Endodermal cell (in vitro differentiated cells): Measurements from ENCODE around the gene IL36B. TPM values are rescaled to one million over a fixed set of nuclear protein-coding genes. Genes with fewer than 3 reads are reported as not detected.

Experiments used
- DNase-seq: peaks from one replicate; pipeline ENCODE4 v3.0.0-alpha.2; 2017
- H3K27ac ChIP-seq: 2 replicates; pipeline ENCODE4 v1.5.1; 2013; ENCODE audit warnings: mild to moderate bottlenecking, low read depth, low read length, moderate library complexity
- H3K27me3 ChIP-seq: 2 replicates; pipeline ENCODE4 v1.6.1; 2013; ENCODE audit warnings: mild to moderate bottlenecking, low read length, moderate library complexity; ENCODE audit not compliant: insufficient read depth, control insufficient read depth, poor library complexity, severe bottlenecking
- H3K36me3 ChIP-seq: 2 replicates; pipeline ENCODE4 v1.7.0; 2013; ENCODE audit warnings: mild to moderate bottlenecking, low read length, moderate library complexity; ENCODE audit not compliant: control insufficient read depth, insufficient read depth
- H3K4me1 ChIP-seq: one replicate; pipeline ENCODE4 v1.7.0; 2013; ENCODE audit warnings: low read length; ENCODE audit not compliant: control insufficient read depth, insufficient read depth
- H3K4me3 ChIP-seq: 2 replicates; pipeline ENCODE4 v1.5.1; 2013; ENCODE audit warnings: mild to moderate bottlenecking, low read length, moderate library complexity
- H3K9ac ChIP-seq: 2 replicates; pipeline ENCODE4 v1.6.1; 2013; ENCODE audit warnings: mild to moderate bottlenecking, low read length, moderate library complexity; ENCODE audit not compliant: poor library complexity, severe bottlenecking; ENCODE audit errors: extremely low read depth
- H3K9me3 ChIP-seq: 2 replicates; pipeline ENCODE4 v1.6.1; 2013; ENCODE audit warnings: mild to moderate bottlenecking, low read length, moderate library complexity; ENCODE audit not compliant: control insufficient read depth
- H3K27ac Mint-ChIP-seq: 2 replicates; pipeline ENCODE4 v1.8.0; 2020; ENCODE audit warnings: mixed read lengths
- H3K27me3 Mint-ChIP-seq: 2 replicates; pipeline ENCODE4 v1.8.0; 2021; ENCODE audit warnings: mild to moderate bottlenecking, mixed read lengths; ENCODE audit not compliant: insufficient read depth
- H3K36me3 Mint-ChIP-seq: 2 replicates; pipeline ENCODE4 v1.8.0; 2020; ENCODE audit warnings: low read depth, mixed read lengths
- H3K4me1 Mint-ChIP-seq: 2 replicates; pipeline ENCODE4 v1.8.0; 2020; ENCODE audit warnings: mixed read lengths
- H3K4me3 Mint-ChIP-seq: 2 replicates; pipeline ENCODE4 v1.8.0; 2020; ENCODE audit warnings: mild to moderate bottlenecking, moderate library complexity, mixed read lengths
- H3K9me3 Mint-ChIP-seq: 2 replicates; pipeline ENCODE4 v1.8.0; 2020; ENCODE audit warnings: mild to moderate bottlenecking, mixed read lengths
- CTCF ChIP-seq: fragments of 200-600 bp; sonication (generic); conservative IDR thresholded peaks from 2 replicates; pipeline ENCODE4 v1.5.0; 2021; ENCODE audit warnings: antibody characterized with exemption, mild to moderate bottlenecking
- WGBS, 2 experiments: methylation state at CpG; one replicate each; pipeline versions ENCODE4 v1.1.5 to v1.1.7; 2013; ENCODE audit warnings: missing lambda C conversion rate in 2 of 2, mixed read lengths in 1 of 2; ENCODE audit not compliant: insufficient coverage in 1 of 2, insufficient read length in 1 of 2; 5-methylcytosine and 5-hydroxymethylcytosine counted together
- total RNA-seq, 2 donors: library from RNA; stranded (reverse); fragmentation: NEBNext Ultra II Directional in 1 of 2; extraction: Animal tissue kit (Norgen Biotek cat#: 25700) in 1 of 2; gene quantifications; 2 replicates in 1 of 2; 3 replicates in 1 of 2; pipeline ENCODE4 v1.2.1, GENCODE V29; 2021

Gene IL36B
- total RNA-seq, 2 donors from 2014 or later: not detected

DNA sequence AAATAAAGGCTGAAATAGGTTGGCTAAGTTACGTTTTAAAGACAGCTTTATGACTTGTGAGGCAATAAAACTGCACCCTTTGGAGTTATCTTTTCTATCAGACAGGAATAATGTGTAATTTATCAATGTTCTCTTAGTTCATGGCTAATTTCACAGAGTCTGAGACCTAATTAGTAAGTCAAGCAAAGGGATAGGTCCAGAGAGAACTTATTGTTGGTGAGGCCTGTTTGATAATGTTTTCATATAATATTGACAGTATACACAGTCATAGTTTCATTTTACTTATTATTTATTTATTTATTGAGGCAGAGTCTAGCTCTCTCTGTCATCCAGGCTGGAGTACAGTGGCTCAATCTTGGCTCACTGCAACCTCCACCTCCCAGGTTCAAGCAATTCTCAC, 4.5 kb upstream of the IL36B start:
- Mint-ChIP-seq H3K4me1 (no peaks in the 10 kb centered on the region), H3K4me3 (no peak overlapping the region), H3K27me3 (peaks cover 43% of the 10 kb centered on the region), H3K9me3 (peaks cover 32% of the 10 kb centered on the region), H3K36me3 (no peaks in the 10 kb centered on the region), H3K27ac (no peak overlapping the region)
- no peaks in the 10 kb centered on the region for H3K36me3 ChIP-seq
- H3K9me3 ChIP-seq: peaks cover 27% of the 10 kb centered on the region
- no peak for DNase-seq
- 88 to 89% methylated on average over 1 of the region's 1 CpG for WGBS, 2 experiments
- H3K4me1 ChIP-seq: no peaks in the 10 kb centered on the region
- H3K27me3 ChIP-seq: peaks cover 7% of the 10 kb centered on the region
- no peak overlapping the region for H3K4me3 ChIP-seq
- no peak for TF ChIP-seq CTCF
- H3K9ac ChIP-seq: no peak overlapping the region
- no peak overlapping the region for H3K27ac ChIP-seq

DNA sequence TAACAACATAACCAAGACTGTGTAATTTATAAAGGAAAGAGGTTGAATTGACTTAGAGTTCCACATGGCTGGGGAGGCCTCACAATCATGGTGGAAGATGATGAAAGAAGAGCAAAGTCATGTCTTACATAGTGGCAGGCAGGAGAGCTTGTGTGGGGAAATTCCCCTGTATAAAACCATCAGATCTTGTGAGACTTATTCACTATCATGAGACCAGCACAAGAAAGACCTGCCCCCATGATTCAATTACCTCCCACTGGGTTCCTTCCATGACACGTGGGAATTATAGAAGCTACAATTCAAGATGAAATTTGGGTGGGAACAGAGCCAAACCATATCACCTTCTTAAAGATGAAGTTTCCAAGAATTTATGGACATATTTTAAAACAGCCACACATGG, 3.9 kb upstream of the IL36B start:
- peaks cover 37% of the 10 kb centered on the region for H3K9me3 Mint-ChIP-seq
- WGBS, 2 experiments: 57 to 70% methylated on average over 1 of the region's 1 CpG
- no peak overlapping the region for H3K9ac ChIP-seq
- no peak overlapping the region for H3K27ac ChIP-seq
- peaks cover 27% of the 10 kb centered on the region for H3K9me3 ChIP-seq
- H3K4me1 ChIP-seq: no peaks in the 10 kb centered on the region
- DNase-seq: no peak
- no peaks in the 10 kb centered on the region for H3K4me1 Mint-ChIP-seq
- TF ChIP-seq CTCF: no peak
- no peak overlapping the region for H3K4me3 ChIP-seq
- H3K36me3 ChIP-seq: no peaks in the 10 kb centered on the region
- peaks cover 39% of the 10 kb centered on the region for H3K27me3 Mint-ChIP-seq
- H3K27me3 ChIP-seq: peaks cover 7% of the 10 kb centered on the region
- no peak overlapping the region for H3K4me3 Mint-ChIP-seq
- H3K27ac Mint-ChIP-seq: no peak overlapping the region
- no peaks in the 10 kb centered on the region for H3K36me3 Mint-ChIP-seq

- Mint-ChIP-seq H3K4me1 (no peaks in the 10 kb centered on the region), H3K27me3 (peaks cover 18% of the 10 kb centered on the region), H3K4me3 (no peak overlapping the region), H3K36me3 (no peaks in the 10 kb centered on the region), H3K27ac (no peak overlapping the region), H3K9me3 (peaks cover 52% of the 10 kb centered on the region)
- H3K4me3 ChIP-seq: no peak overlapping the region
- H3K4me1 ChIP-seq: no peaks in the 10 kb centered on the region
- no peak overlapping the region for H3K27ac ChIP-seq
- no peak overlapping the region for H3K9ac ChIP-seq
- H3K36me3 ChIP-seq: no peaks in the 10 kb centered on the region
- DNase-seq: no peak
- no peak for TF ChIP-seq CTCF
- peaks cover 31% of the 10 kb centered on the region for H3K9me3 ChIP-seq
- peaks cover 7% of the 10 kb centered on the region for H3K27me3 ChIP-seq
Measured at GRCh38 chr2:113054066-113054465, 1.4 kb upstream of the IL36B start.
